ENCODE results near the gene KIRREL3.

GRCh38 chr11:126464796-126465195, 535.8 kb downstream of the KIRREL3 start:
- no peak for TF ChIP-seq CTCF (IDR thresholded peaks at IDR 0.05; ENCODE audit: low read depth, low read length)
- no peak for TF ChIP-seq EZH2phosphoT487 (IDR thresholded peaks at IDR 0.05; ENCODE audit: low read depth)
